GM18951 (cell line): ENCODE results near the gene SLC9A9.

Source experiments
- POLR2A ChIP-seq: IDR thresholded peaks from 4 replicates; pipeline ENCODE4 v1.6.1; 2011; ENCODE audit warnings: mild to moderate bottlenecking; ENCODE audit not compliant: insufficient read length, insufficient read depth; ENCODE audit errors: extremely low read depth
- in situ Hi-C: fragments of 300-500 bp; cut with MboI; formaldehyde crosslinking; loops from one replicate; pipeline ENCODE4 v1.12.0; 2022; ENCODE audit warnings: low sequenced_read_pairs, mixed read lengths, inconsistent platforms; ENCODE audit not compliant: unreplicated experiment

SLC9A9 gene

DNA sequence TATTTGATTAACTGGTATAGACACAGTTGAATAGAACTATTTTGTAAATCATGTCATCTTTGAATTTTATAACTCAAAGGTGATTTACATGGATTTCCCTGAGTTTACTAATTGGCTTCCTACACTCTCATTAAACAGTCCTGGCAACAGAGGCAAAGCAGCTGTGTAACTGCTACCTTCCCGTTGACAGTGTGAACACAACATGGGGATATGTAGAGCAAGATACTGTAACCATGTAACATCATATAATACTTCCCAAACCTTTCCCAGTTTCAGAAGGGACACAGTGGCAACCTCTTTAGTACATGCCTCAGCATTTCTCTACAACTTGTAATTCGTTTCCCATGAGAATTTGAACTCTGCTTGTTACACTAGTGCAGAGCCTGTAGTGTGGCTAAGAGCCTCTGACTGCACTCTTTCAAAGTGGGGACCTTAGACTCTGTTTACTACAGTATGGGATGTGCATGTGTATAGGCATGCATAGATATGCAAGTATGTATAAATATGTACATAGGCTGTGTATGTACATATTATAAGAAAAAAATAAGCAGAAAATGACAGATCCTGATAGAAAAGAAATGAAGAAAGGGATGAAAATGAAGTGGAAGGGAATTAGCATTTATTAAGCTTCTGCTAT is 299.3 kb downstream of the SLC9A9 start:
- no peak for TF ChIP-seq POLR2A
- in situ Hi-C loops, result no loop called here

DNA sequence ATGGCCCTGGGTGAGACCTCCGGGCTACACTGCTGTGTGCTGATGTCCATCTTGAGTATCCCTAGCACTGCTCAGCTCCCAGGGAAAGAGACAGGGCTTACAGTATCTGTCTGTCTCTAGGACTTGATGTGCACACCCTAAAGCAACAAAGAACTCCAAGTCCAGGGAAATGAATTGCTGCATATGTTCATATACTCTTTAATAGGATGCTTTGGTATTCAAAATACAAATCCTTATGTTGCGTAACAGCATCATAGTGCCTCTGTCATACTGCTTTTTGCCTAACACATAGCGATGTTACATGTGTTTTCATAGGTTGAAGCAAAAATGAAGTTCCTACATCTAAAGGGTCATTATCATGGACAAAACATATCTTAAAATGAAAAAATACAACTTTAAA is 299.9 kb downstream of the SLC9A9 start:
- in situ Hi-C loops, result no loop called here
- TF ChIP-seq POLR2A, result no peak

DNA sequence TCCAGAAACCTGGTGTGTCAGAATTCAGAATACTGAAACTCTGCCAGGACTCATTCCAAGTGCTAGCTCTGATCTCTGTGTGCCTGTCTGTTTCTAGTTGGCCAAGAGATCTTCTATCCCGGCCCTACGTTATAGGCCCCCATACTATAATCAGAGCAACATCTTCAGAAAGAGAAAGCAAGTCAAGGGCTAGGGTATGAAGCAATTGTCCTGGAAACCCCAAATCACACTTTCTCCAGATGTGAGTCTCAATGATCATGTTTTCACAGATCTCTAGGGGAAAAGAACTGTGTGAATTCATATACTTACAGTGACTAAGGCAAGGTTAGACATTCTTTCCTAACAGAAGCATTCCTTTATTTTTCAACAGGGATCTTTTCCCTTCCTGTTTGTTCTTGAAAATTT is 309.7 kb downstream of the SLC9A9 start:
- no peak for TF ChIP-seq POLR2A
- in situ Hi-C loops, result no loop called here

DNA sequence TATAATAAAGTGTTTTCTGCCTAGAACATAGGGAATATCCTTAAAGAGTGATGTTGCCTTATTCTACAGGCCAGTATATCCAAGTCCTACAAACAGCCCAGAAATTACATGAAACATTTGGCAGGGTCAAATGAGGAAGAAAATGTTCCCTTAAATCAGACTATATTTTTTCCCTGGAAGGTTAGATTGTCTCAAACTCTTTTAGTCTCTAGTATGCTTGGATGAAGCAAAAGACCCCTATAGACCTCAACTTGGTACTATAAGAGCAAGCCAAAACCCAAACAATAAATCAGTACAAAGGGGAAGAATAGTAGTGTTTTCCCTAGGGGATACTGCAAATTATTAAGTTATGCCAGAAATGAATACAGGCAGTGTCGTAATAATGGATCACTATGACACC is 310.2 kb downstream of the SLC9A9 start:
- TF ChIP-seq POLR2A, result no peak
- in situ Hi-C loops, result no loop called here

DNA sequence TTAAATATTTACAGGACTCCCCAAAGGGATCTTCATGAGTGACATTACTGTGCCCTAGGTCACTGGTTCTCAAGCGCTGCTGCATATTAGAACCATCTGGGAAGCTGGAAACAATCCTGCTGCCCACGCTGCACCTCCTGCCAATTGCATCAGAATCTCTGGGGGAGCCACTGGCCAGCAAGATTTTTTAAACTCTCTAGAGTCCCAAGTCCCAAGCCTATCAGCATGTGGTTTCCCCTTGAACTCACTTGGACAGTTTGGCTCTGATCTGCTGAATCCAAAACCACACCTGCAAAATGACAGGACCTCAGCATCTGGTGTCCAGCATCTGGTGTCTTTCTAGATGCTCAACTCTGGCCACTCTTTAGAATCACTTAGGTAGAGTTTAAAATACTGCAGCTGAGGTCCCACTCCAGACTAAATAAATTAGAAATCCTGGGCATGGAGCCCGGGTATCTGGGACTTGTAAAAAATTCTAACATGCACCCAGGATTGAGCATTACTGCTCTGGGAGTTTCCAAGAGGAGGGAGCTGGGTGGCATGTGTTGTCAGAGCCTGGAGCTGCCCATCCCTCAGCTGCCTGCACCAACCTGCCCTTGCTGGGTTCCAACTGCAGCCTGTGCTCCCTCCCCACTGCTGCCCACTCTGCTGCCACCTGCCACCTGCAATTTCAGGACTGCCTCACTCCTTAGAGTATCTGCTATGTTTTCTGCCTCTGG is 311.3 kb downstream of the SLC9A9 start:
- no peak for TF ChIP-seq POLR2A
- in situ Hi-C loops, result no loop called here

DNA sequence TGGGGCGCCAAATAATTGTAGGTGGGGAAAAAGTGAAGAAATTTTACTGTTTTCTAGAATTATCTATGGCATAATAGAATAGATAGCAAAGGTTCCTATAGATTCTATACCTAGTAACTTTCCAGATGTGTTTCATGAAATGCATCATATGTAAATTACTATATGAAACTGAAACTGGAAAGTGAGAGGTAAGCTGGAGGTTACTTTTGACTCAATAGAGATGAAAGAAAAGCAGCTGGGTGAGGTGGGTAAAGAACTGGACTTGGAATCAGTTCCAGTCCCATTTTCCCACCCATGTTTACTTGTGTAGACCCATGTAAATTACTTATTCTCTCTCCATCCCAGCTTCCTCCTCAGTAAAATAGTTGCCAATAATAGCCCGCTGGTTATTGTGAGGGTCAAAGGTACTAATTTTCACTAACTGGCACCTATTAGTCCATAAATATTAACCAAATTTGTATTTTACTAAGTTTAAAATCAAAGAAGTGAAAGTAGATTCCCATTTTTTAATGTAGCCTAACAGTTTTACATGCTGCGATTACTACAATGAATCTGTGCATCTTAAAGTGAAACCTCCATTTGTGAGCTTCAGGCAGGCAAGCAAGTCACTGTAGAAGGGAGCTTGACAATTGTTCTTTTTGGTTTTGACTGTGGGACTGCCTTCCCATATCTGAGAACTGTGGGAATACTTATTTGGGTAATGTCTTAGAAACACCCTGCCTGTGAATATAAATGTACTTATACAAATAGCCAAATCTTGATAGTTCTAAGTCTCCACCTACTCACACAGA is 312.1 kb downstream of the SLC9A9 start:
- TF ChIP-seq POLR2A, result no peak
- in situ Hi-C loops, result no loop called here

DNA sequence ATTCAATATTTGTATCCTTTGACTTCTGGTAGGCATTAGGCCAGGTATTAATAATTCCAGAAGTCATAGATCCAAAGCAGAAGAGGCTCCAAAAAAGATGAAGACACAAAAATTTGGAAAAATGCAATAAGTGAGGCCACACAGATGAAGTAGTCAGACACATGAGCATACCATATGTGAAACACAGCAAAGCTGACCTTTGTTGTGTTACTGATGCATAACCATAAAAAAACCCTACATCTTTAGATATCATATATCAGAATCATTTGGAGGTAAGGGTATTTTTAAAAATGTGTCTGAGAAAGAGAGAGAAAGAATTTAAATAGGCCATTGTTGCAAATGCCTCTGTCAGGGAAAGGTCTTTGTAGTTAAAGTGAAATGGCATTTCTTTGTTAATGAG is 314.9 kb downstream of the SLC9A9 start:
- in situ Hi-C loops, result no loop called here
- no peak for TF ChIP-seq POLR2A

DNA sequence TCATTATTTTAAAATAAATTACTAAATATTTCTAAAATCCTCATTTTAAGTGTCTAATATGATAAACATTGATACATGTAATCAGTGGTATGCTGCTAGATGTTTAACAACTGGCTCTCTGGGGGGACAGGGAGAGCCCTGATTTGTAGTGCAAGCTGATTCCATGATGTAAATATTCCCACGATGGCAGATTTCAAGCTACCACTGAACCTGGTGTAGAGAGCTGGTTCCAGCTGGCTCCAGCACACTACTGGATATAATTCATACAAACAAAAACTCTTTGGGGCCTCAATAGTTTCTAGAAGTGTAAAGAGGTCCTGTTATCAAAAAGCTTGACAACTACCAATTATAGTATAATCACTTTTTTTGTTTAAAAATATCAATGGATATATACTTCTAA is 316.2 kb downstream of the SLC9A9 start:
- in situ Hi-C loops, result no loop called here
- no peak for TF ChIP-seq POLR2A

DNA sequence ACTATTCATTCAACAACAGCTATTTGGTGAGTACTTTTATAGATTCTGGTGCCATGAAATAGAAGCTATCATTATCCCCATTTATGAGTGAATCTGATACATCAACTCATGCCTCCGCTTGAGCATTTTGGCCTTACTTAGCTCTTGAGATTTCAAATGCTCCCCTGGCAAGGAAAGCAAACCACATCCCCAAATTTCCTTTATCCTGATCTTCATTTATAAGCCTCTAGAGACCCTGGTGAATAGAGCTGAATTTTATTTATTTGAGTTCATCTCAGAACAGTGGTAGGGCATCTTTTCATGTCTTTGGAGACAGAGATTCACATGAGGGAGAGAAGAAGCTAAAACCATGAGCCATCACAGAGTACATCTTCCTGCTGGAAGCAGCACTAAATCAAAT is 317.2 kb downstream of the SLC9A9 start:
- TF ChIP-seq POLR2A, result no peak
- in situ Hi-C loops, result no loop called here

DNA sequence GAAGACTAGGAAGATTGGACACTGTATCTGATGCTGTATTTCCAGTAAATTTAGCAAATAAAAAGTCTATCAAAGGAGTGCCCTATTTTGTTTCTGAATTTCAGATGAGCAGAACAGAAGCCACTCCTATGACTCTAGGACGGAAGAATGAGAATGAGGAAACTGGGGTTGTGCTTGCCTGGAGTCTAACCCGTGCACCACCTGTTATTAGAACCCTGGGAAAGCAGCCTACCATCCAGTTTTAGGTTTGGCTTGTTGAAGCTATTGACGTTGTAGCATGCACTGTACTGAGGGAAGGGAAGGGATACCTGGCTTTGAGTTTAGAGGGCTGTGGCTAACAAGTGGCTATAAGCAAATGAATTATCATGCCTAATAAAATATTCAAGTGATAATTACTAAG is 318.5 kb downstream of the SLC9A9 start:
- in situ Hi-C loops, result no loop called here
- no peak for TF ChIP-seq POLR2A

DNA sequence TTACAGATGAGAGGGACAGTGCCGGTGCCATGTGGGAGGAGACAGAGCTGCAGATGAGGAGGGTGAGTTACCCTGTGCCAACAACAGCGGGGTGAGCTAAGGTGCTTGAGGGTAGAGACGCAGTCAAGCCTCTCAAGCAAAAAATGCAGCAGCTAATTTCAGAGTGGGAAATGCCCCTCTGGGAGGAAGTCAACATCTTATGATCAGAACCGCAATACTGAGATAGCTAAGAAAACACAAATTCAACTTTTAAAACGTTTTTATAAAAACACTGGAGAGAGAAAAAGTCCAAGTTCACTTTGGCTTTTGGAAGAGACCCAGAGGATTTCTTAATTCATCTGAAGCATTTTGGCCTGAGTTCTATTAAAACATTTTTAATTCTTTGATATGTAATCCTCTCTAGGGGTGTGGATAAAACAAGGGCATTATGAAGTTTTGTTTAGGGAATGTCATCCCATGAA is 319.2 kb downstream of the SLC9A9 start:
- TF ChIP-seq POLR2A, result no peak
- in situ Hi-C loops, result no loop called here

DNA sequence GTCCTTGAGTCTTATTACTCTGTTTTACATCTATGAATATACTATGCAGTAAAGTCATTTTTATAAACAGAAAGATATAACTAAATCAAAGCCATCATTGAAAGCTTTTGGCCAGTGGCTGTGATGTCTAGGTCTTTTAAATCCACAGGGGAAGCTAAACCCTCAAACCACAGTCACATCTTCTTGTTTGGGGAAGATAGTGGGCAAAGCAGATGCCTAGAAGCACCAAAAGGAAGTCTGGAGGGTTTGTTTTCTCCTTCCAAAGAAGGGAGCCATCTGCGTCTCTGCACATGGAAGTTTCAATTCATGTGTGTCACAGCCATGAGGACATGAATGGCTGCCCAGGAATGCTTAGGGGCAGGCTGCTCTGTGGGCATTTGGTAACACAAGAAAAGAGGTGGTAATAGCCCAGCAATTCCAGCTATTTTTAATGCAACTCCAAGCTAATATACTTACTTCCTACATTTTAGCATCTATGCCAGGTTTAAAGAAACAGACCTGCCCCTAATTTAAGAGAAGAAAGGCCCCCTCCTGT is 322.2 kb downstream of the SLC9A9 start:
- in situ Hi-C loops, result no loop called here
- TF ChIP-seq POLR2A, result no peak

DNA sequence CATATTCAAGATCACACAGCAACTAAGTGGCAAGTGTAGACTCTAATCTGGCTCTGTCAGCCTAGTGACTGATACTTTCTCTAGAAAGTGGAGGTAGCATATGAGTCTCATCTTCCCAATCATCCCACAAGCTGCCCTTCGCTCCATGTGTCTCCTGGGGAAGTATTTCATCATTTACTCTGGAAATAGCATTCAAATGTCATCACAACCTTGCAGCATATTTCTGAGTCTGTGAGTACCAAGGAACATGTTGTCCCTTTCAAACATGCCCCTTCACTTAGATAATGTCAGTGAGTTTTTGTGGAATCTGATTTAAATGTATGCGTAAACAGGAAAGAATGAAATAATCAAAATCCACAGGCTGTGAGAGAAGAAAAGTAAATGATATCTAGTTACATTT is 322.9 kb downstream of the SLC9A9 start:
- in situ Hi-C loops, result no loop called here
- no peak for TF ChIP-seq POLR2A
